Measurements from ENCODE around the gene ICAM4. TPM values are rescaled to one million over a fixed set of nuclear protein-coding genes. Genes with fewer than 3 reads are reported as not detected.
A peak's percentile ranks its signal among the peaks of the same experiment; 100 is the strongest.

ICAM4 gene
- total and polyA plus RNA-seq, 9 of the 15 experiments (the other 6 are each of a cell fraction or from before 2014, with no cell fraction given), result 14.1 to 86.1 (median 29.6) TPM

GRCh38 chr19:10251792-10252694 is 34.7 kb upstream of the ICAM4 start, which contains the start of gene MRPL4 (continued):
- TF ChIP-seq CHD7 (IDR thresholded peaks at IDR 0.05; ENCODE audit: low read depth, low read length) (no peak), SRSF1 (IDR thresholded peaks at IDR 0.05; ENCODE audit: low read depth, low read length) (no peak), BCL6 (CRISPR knock-in tag; IDR thresholded peaks at IDR 0.05) (no peak), SIN3A (IDR thresholded peaks at IDR 0.05; ENCODE audit: borderline replicate concordance in 2 of 2, control insufficient read depth in 1 of 2, low read depth in 2 of 2, low read length in 2 of 2) (peak; percentile 86 to 94; a peak in 3 of 4 replicates), POLR2B (IDR thresholded peaks at IDR 0.05; ENCODE audit: low read depth, partially characterized antibody) (peak; percentile 58), SNIP1 (IDR thresholded peaks at IDR 0.05; ENCODE audit: low read depth) (no peak), PPARD (CRISPR knock-in tag; IDR thresholded peaks at IDR 0.05) (no peak), ZNF511 (CRISPR knock-in tag; IDR thresholded peaks at IDR 0.05) (peak; percentile 77), SMARCB1 (IDR thresholded peaks at IDR 0.05; ENCODE audit: insufficient read length, low read depth) (no peak), L3MBTL2 (IDR thresholded peaks at IDR 0.05) (peak; percentile 91), ZKSCAN8 (CRISPR knock-in tag; IDR thresholded peaks at IDR 0.05) (no peak), HNRNPH1 (optimal IDR thresholded peaks at IDR 0.05; ENCODE audit: low read depth, low read length) (no peak), CCNT2 (IDR thresholded peaks at IDR 0.05; ENCODE audit: borderline replicate concordance, extremely low read depth, insufficient read length, low read depth, low read length) (peak; percentile 43)
